HL-60 (cell line): ENCODE data around the gene PARPBP.
"Not testable (repeated sequence)": the region's sequence is repeated elsewhere in the genome, so short reads cannot be mapped to it uniquely, and the experiment has no call there.

Experiments
- DNase-seq, 2 experiments: peaks; one replicate each; pipeline ENCODE4 v3.0.0-alpha.2; 2010 to 2020; ENCODE audit warnings: low read depth in 1 of 2, low spot score in 1 of 2
- H3K27ac ChIP-seq: fragments of 250-450 bp; sonication (Bioruptor Pico); replicated peaks from 2 replicates; pipeline ENCODE4 v1.5.1; 2020; ENCODE audit warnings: mild to moderate bottlenecking, moderate library complexity
- H3K27me3 ChIP-seq: fragments of 250-450 bp; sonication (Bioruptor Pico); 2 replicates; pipeline ENCODE4 v1.5.1; 2021; ENCODE audit warnings: mild to moderate bottlenecking, moderate library complexity; ENCODE audit not compliant: insufficient read depth, poor library complexity, severe bottlenecking
- H3K4me3 ChIP-seq: replicated peaks from 2 replicates; pipeline ENCODE4 v1.5.1; 2011; ENCODE audit warnings: mild to moderate bottlenecking, control low read depth, low read length; ENCODE audit not compliant: insufficient read depth
- CTCF ChIP-seq: IDR thresholded peaks from one replicate; pipeline ENCODE4 v1.5.1; 2011; ENCODE audit warnings: low read length, control low read depth, inconsistent platforms; ENCODE audit not compliant: insufficient read depth
- GABPA ChIP-seq: IDR thresholded peaks from 2 replicates; pipeline ENCODE4 v1.6.1; 2012; ENCODE audit warnings: low read depth
- POLR2AphosphoS5 ChIP-seq: IDR thresholded peaks from 2 replicates; pipeline ENCODE4 v1.6.1; 2012; ENCODE audit warnings: low read depth
- REST ChIP-seq: IDR thresholded peaks from 2 replicates; pipeline ENCODE4 v1.6.1; 2012; ENCODE audit warnings: low read depth; ENCODE audit not compliant: insufficient replicate concordance
- SPI1 ChIP-seq: IDR thresholded peaks from 2 replicates; pipeline ENCODE4 v1.6.1; 2012; ENCODE audit warnings: low read depth, mild to moderate bottlenecking, borderline replicate concordance
- long read RNA-seq: library from polyadenylated mRNA; unstranded; transcript quantifications from one replicate; pipeline ENCODE4 v2.0.0, GENCODE V29; 2020

Gene PARPBP
- long read RNA-seq, transcript PARPBP-201 (11 exons, 3,014 nt), result major isoform, 23 of 255 reads
- long read RNA-seq, partial matches to known transcripts, result 60 of 255 reads
- long read RNA-seq, other reads (novel, unspliced or antisense), result 159 of 255 reads

GRCh38 chr12:102119674-102120563 lies at the start of gene PARPBP, which contains the start of gene NUP37:
TSS of gene PARPBP (plus strand) at chr12:102120183. CDS start at chr12:102123889, 3,706 bp downstream.
TSS of gene NUP37 (minus strand) at chr12:102120114. CDS start at chr12:102118518, 1,596 bp downstream.
- peak; percentile 86 for TF ChIP-seq GABPA
- peak; percentile 66 for TF ChIP-seq REST
- TF ChIP-seq CTCF, result no peak
- TF ChIP-seq POLR2AphosphoS5, result peak; percentile 93
- no peaks in the 10 kb centered on the region for H3K27me3 ChIP-seq
- peak within 1 kb of the TSS; percentile 75 for H3K4me3 ChIP-seq
- H3K27ac ChIP-seq, result peak within 1 kb of the TSS; percentile 87
- peak; percentile 70 to 93 for DNase-seq

GRCh38 chr12:102072092-102072491 lies 47.9 kb upstream of the PARPBP start:
- not testable (repeated sequence) for H3K27ac ChIP-seq, H3K4me3 ChIP-seq, H3K27me3 ChIP-seq, DNase-seq

- TF ChIP-seq POLR2AphosphoS5 (no peak), GABPA (no peak), SPI1 (no peak), CTCF (no peak), REST (no peak)
- Histone ChIP-seq H3K27ac (no peak overlapping the region), H3K27me3 (no peaks in the 10 kb centered on the region), H3K4me3 (no peak overlapping the region)
- DNase-seq, result no peak
Observed at GRCh38 chr12:102080842-102081241, 39.1 kb upstream of the PARPBP start.

- not testable (repeated sequence) for H3K27me3 ChIP-seq, H3K27ac ChIP-seq, H3K4me3 ChIP-seq, DNase-seq
Observed at GRCh38 chr12:102089228-102089835, 30.7 kb upstream of the PARPBP start.
